Thyroid gland (tissue), 4 donors: Measurements from ENCODE around the gene MRC2. TPM values are rescaled to one million over a fixed set of nuclear protein-coding genes. Genes with fewer than 3 reads are reported as not detected.

Experiments
- DNase-seq, 2 donors: peaks; one replicate each; pipeline ENCODE4 v3.0.0-alpha.2; 2019
- H3K27ac ChIP-seq, 3 donors: fragments of 200-600 bp; sonication (generic); 1 replicate in 2 of 3; 2 replicates in 1 of 3; pipeline ENCODE4 v1.5.1; 2016 to 2019; ENCODE audit warnings: mild to moderate bottlenecking in 1 of 3, moderate library complexity in 1 of 3
- H3K27me3 ChIP-seq: fragments of 200-600 bp; sonication (generic); one replicate; pipeline ENCODE4 v1.5.1; 2019
- H3K36me3 ChIP-seq, 2 donors: fragments of 200-600 bp; sonication (generic); one replicate each; pipeline ENCODE4 v1.5.1; 2016 to 2019
- H3K4me1 ChIP-seq, 2 donors: fragments of 200-600 bp; sonication (generic); one replicate each; pipeline ENCODE4 v1.5.1; 2017 to 2019
- H3K4me3 ChIP-seq, 3 donors: fragments of 200-600 bp; sonication (generic); replicated peaks in 1 of 3; 1 replicate in 2 of 3; 2 replicates in 1 of 3; pipeline ENCODE4 v1.5.1; 2016; ENCODE audit warnings: mild to moderate bottlenecking in 1 of 3
- H3K9me3 ChIP-seq: fragments of 200-600 bp; sonication (generic); one replicate; pipeline ENCODE4 v1.5.1; 2017
- POLR2A ChIP-seq, 2 donors: fragments of 450-650 bp; IDR thresholded peaks; one replicate each; pipeline ENCODE4 v1.6.1; 2017; ENCODE audit warnings: antibody characterized with exemption in 2 of 2, mild to moderate bottlenecking in 2 of 2, moderate library complexity in 1 of 2
- WGBS, 2 donors: methylation state at CpG; one replicate each; pipeline ENCODE4 v1.1.5; 2017; 5-methylcytosine and 5-hydroxymethylcytosine counted together
- intact Hi-C: fragments of 100-400 bp; cut with DNase I; formaldehyde crosslinking; loops from one replicate; pipeline ENCODE4 v1.15.1; 2023
- total RNA-seq, 4 donors: library from RNA; depleted of rRNA; stranded (reverse); fragments of >200 nt; gene quantifications; one replicate each; pipeline ENCODE4 v1.2.3, GENCODE V29; 2016
- TF ChIP-seq, protein P1 (sequence below), 6 experiments: fragments of 200-600 bp in 3 of 6; fragments of 450-650 bp in 3 of 6; sonication (generic) in 3 of 6; IDR thresholded peaks; one replicate each; pipeline ENCODE4 v1.5.1; 2016 to 2019; ENCODE audit warnings: antibody characterized with exemption in 6 of 6, mild to moderate bottlenecking in 2 of 6, inconsistent platforms in 1 of 6, moderate library complexity in 1 of 6

The MRC2 gene
- total RNA-seq, 4 donors from 2014 or later = 7.9 to 15.2 (median 10.9) TPM

DNA sequence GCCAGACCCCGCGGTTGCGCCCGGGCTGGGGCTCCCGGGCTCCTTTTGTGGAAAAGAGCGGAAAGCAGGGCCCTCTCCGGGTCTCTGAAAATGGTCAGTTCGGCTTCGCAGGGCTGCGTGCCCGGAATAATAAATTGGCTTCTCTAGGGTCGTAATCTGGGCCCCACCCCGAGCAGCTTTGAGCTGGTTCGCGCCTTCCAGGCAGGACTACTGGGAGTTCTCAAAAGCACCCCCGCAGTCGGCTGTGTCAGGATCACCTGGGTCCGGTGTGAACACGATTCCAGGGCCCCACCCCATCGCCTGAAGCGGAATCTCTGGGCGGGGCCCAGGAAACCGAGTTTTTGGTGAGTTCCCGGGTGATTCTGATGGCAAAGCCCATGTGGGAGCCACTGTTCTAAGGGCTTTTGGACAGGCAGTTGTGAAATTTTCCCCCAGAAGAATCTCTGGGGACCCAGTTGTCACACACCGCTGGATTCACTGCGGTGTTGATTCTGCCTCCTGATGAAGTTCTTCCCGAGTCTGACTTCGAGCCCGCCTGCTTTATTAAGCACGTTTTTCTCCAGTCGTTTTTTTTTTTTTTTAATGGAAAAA lies 77.0 kb downstream of the MRC2 start:
- no peak for TF ChIP-seq POLR2A (IDR thresholded peaks at IDR 0.05)
- TF ChIP-seq, protein P1, sequence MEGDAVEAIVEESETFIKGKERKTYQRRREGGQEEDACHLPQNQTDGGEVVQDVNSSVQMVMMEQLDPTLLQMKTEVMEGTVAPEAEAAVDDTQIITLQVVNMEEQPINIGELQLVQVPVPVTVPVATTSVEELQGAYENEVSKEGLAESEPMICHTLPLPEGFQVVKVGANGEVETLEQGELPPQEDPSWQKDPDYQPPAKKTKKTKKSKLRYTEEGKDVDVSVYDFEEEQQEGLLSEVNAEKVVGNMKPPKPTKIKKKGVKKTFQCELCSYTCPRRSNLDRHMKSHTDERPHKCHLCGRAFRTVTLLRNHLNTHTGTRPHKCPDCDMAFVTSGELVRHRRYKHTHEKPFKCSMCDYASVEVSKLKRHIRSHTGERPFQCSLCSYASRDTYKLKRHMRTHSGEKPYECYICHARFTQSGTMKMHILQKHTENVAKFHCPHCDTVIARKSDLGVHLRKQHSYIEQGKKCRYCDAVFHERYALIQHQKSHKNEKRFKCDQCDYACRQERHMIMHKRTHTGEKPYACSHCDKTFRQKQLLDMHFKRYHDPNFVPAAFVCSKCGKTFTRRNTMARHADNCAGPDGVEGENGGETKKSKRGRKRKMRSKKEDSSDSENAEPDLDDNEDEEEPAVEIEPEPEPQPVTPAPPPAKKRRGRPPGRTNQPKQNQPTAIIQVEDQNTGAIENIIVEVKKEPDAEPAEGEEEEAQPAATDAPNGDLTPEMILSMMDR (IDR thresholded peaks at IDR 0.05) = no peak
- DNase-seq = peak; percentile 34 to 37
- Histone ChIP-seq H3K4me1 (peaks cover 0 to 12% of the 10 kb centered on the region in 2 donors), H3K9me3 (no peaks in the 10 kb centered on the region), H3K36me3 (no peaks in the 10 kb centered on the region), H3K4me3 (peak overlapping the region in 2 of 3 donors; percentile 21 to 54), H3K27ac (peak overlapping the region in 1 of 3 donors; percentile 41), H3K27me3 (no peaks in the 10 kb centered on the region)
- 2 to 4% methylated on average over 21 to 23 of the region's 31 CpGs for WGBS, 2 donors
- intact Hi-C loops = loop anchor here (5.0 kb wide), 1 partner anchor 263 kb away; the partner anchor contains the start of gene TANC2

DNA sequence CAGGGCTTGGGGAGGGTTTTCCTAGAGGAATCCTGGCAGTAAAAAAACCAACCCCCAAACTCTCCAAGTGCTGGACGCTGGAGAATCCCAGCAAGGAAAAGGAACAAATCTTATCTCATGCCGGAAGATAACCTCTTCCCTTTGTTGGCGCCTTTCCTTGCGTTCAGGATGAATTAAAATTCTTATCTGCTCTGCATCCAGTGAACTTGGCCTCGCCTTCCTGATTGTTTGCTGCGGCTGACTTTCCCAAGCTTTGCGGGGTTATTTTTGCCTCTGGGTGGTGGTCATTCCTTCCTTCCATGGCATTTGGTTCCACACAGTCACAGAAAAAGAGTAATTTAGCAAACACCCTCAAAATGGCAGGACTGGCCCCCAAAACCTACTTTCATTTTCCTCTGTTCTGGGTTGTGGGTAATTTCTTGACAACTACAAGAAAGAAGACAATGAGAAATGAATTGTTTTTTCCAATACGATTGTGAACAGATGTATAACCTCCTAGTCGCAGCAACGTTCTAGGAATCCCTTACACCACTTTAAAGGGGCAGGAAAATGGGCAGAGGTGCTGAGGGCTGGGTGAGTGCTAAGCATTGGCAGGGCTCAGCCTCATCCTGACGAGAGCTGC lies 77.8 kb downstream of the MRC2 start:
- peaks cover 0 to 12% of the 10 kb centered on the region in 2 donors for H3K4me1 ChIP-seq
- no peaks in the 10 kb centered on the region for H3K36me3 ChIP-seq

DNA sequence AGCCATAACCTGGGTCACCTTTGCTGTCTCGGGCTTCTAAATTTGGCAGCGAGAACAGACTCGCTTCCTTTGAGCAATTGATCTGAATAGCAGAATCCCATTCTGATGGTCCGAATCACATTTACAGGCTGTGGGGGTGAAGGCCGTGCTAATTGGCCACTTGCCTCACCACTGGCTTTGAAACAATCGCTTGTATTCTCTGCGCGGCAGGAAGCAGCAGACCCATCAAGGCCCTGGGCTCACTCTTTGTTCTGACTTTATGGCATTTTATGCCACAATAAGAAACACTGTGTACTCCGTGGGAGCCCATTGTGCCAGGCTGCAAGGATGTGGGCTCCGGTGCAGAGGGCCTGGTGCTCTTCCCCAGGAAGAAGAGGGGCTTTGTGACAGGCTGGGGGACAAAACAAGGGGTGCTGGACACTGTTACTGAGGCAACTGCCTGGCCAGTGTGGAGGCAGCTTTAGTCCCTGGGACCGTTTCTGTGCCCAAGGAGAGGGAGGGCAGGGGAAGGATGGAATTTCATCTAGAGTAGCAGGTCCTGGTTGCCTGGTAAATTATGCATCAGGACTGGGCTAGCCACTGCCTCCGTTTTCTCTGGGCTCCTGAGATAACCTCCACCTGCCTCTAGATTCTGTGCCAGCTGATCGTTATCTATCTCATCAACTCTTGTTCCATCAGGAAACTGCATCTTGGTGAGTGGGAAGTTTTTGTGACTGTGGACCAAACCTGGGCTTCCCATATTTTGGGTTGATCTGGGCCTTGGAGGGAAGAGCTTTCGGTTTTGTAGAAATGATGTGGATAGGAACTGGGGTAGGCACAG lies 78.5 kb downstream of the MRC2 start:
- peaks cover 0 to 12% of the 10 kb centered on the region in 2 donors for H3K4me1 ChIP-seq
- H3K27ac ChIP-seq = no peak overlapping the region
- no peaks in the 10 kb centered on the region for H3K9me3 ChIP-seq
- intact Hi-C loops = no loop called here
- no peak overlapping the region for H3K4me3 ChIP-seq
- WGBS, 2 donors = 71 to 72% methylated on average over 14 of the region's 14 CpGs
- H3K27me3 ChIP-seq = no peaks in the 10 kb centered on the region
- no peak for DNase-seq
- TF ChIP-seq POLR2A (IDR thresholded peaks at IDR 0.05) = no peak
- TF ChIP-seq, protein P1 (IDR thresholded peaks at IDR 0.05) = no peak
- no peaks in the 10 kb centered on the region for H3K36me3 ChIP-seq

More for the DNA sequence above, 77.8 kb downstream of the MRC2 start:
- Histone ChIP-seq H3K27me3 (no peaks in the 10 kb centered on the region), H3K27ac (no peak overlapping the region), H3K4me3 (no peak overlapping the region), H3K9me3 (no peaks in the 10 kb centered on the region)
- DNase-seq = no peak
- TF ChIP-seq POLR2A (IDR thresholded peaks at IDR 0.05) = no peak
- TF ChIP-seq, protein P1 (IDR thresholded peaks at IDR 0.05) = no peak
- 59 to 75% methylated on average over 11 of the region's 11 CpGs for WGBS, 2 donors
- intact Hi-C loops = no loop called here

DNA sequence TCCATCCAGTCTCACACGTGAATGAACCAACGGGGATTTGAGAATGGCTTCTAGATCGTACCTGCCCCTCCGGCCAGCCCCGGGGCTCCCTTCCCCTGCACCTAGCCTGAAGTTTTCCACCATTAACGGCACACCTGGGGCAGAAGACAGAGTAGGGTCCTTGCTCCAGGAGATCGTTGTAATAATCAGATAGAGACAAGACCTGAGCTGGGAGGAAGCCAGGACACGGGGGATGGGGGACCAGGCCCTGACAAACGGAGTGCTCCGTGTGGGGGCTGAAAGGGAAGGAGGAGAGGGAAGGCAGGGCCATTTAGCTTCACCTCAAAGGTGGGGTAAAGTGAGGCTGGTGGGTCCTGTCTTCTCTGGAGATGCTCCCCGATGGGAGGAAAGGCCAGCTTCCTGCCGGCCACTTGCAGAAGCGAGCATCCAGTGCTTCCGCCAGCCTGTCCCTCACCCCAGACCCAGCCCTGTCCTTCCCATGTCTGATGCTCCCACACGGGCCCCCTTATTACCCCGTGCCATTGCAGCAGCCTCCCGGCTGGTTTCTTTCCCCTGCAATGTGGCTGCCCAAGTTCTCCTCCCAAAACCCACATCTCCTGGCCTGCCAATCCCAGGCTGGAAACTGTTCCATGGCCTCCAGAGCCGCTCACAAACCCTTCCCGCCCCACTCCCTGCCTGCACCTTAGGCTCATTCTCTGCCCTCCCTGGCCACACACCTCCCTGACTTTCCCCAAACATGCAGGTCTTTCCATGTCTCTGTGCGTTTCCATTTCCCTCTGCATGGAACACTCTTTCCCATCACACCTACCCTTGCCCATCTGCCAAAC lies 79.3 kb downstream of the MRC2 start:
- DNase-seq = no peak

More for the DNA sequence above, 79.3 kb downstream of the MRC2 start:
- 77 to 86% methylated on average over 20 of the region's 20 CpGs for WGBS, 2 donors
- no peak overlapping the region for H3K27ac ChIP-seq
- H3K36me3 ChIP-seq = no peaks in the 10 kb centered on the region
- no peaks in the 10 kb centered on the region for H3K9me3 ChIP-seq
- intact Hi-C loops = no loop called here
- peaks cover 0 to 12% of the 10 kb centered on the region in 2 donors for H3K4me1 ChIP-seq
- H3K27me3 ChIP-seq = no peaks in the 10 kb centered on the region
- TF ChIP-seq POLR2A (IDR thresholded peaks at IDR 0.05) = no peak
- TF ChIP-seq, protein P1 (IDR thresholded peaks at IDR 0.05) = no peak
- H3K4me3 ChIP-seq = no peak overlapping the region
